Right lobe of liver (tissue), 6 donors: ENCODE results near the gene AAK1. TPM values are rescaled to one million over a fixed set of nuclear protein-coding genes. Genes with fewer than 3 reads are reported as not detected.
A peak's percentile ranks its signal among the peaks of the same experiment; 100 is the strongest.

ENCODE experiments used
- ATAC-seq, 4 donors: fragments of 200-7000 bp; cut with Tn5 transposase; one replicate each; pipeline ENCODE4 v1.9.1; 2020; ENCODE audit warnings: mild to moderate bottlenecking in 4 of 4, moderate library complexity in 4 of 4
- DNase-seq, 3 donors: peaks; one replicate each; pipeline ENCODE4 v3.0.0-alpha.2; 2020
- H3K27ac ChIP-seq, 3 donors: fragments of 200-600 bp; one replicate each; pipeline ENCODE4 v1.8.0; 2022
- H3K27me3 ChIP-seq, 2 donors: fragments of 200-600 bp; one replicate each; pipeline ENCODE4 v1.8.0; 2022
- H3K36me3 ChIP-seq, 4 donors: fragments of 200-600 bp; sonication (generic) in 1 of 4; one replicate each; pipeline versions ENCODE4 v1.5.1 to v1.8.0; 2017 to 2022; ENCODE audit warnings: control low read depth in 1 of 4
- H3K4me1 ChIP-seq, 4 donors: fragments of 200-600 bp; sonication (generic) in 1 of 4; one replicate each; pipeline versions ENCODE4 v1.5.1 to v1.8.0; 2017 to 2022; ENCODE audit warnings: control low read depth in 1 of 4
- H3K4me3 ChIP-seq, 3 donors: fragments of 200-600 bp; one replicate each; pipeline ENCODE4 v1.8.0; 2022
- H3K9me3 ChIP-seq, 4 donors: fragments of 200-600 bp; sonication (generic) in 1 of 4; one replicate each; pipeline versions ENCODE4 v1.5.1 to v1.8.0; 2017 to 2022; ENCODE audit warnings: control low read depth in 1 of 4
- CTCF ChIP-seq, 4 donors: fragments of 200-600 bp in 3 of 4; fragments of 450-650 bp in 1 of 4; IDR thresholded peaks; one replicate each; pipeline versions ENCODE4 v1.5.1 to v1.8.0; 2016 to 2022; ENCODE audit warnings: antibody characterized with exemption in 4 of 4, mild to moderate bottlenecking in 2 of 4
- POLR2A ChIP-seq: fragments of 450-650 bp; IDR thresholded peaks from one replicate; pipeline ENCODE4 v1.6.1; 2017; ENCODE audit warnings: antibody characterized with exemption, mild to moderate bottlenecking
- WGBS: methylation state at CpG from one replicate; pipeline ENCODE4 v1.1.6; 2018; ENCODE audit warnings: low coverage, low lambda C conversion rate; ENCODE audit not compliant: insufficient coverage; ENCODE audit errors: missing lambda C conversion rate; 5-methylcytosine and 5-hydroxymethylcytosine counted together
- intact Hi-C, 2 donors: fragments of 100-400 bp; cut with DNase I; formaldehyde crosslinking; loops; one replicate each; pipeline versions ENCODE4 v1.11.2 to v1.14.1; 2022
- total RNA-seq, 6 experiments: library from RNA; depleted of rRNA in 2 of 6; stranded (reverse); fragments of >200 nt in 2 of 6; fragmentation: NEBNext Ultra II Directional in 3 of 6; extraction: Animal tissue kit (Norgen Biotek cat#: 25700) in 3 of 6; gene quantifications; one replicate each; pipeline versions ENCODE4 v1.1.0 to v1.2.4, GENCODE V29; 2016 to 2023
- donor health status: DM: no; HTN: yes; CAD: no.
- donor health status: DM: no; HTN: no; CAD: no.
- donor health status: DM: no; HTN: no; CAD: no.
- donor health status: DM: no; HTN: yes; CAD: no.
- donor health status: DM: no; HTN: yes; CAD: no.

The AAK1 gene
- total RNA-seq, 6 experiments from 2014 or later, result 12.7 to 30.5 (median 20.5) TPM

DNA sequence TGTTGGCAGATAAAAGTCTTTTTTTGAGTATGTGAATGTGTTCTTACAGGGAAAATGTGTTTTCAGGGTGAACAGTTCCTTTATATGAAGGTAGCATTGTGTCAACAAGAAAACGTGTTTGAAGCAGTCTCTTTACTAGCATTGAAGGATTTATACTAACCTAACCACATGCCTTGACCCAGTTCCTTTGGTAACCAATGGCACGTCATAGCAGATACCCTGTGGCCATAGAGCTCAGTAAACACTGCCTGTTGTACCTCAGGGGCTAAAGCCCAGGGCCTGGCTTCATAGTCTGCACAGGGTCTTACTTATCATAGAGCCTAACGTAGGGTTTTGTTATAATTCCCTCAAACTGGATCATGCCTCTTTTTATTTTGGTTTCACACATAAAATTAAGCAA lies 174.2 kb downstream of the AAK1 start:
- H3K4me3 ChIP-seq, result no peak overlapping the region
- TF ChIP-seq POLR2A (no peak), CTCF (IDR thresholded peaks at IDR 0.05) (no peak)
- no peaks in the 10 kb centered on the region for H3K9me3 ChIP-seq
- no peaks in the 10 kb centered on the region for H3K27me3 ChIP-seq
- no peak for ATAC-seq
- intact Hi-C loops, result no loop called here
- no peaks in the 10 kb centered on the region for H3K4me1 ChIP-seq
- WGBS, result 90% methylated on average over 2 of the region's 3 CpGs
- DNase-seq, result no peak
- H3K36me3 ChIP-seq, result no peaks in the 10 kb centered on the region
- no peak overlapping the region for H3K27ac ChIP-seq

DNA sequence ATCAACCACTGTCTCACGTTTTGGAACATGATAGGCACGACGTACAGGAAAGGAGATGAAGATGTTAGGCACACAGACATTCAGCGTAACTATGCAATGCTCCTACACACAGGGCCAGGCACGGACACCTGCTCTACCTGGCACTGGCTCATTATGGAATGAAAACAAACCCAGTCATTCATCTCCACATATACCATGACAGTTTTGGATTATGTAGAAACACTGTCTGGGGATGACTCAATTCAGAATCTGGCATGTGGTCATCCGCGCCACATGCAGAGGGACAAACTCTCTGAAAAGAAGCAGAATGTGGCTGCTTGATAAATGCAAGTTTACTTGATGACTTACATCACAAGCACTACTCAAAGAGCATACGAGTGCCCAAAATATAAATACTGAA lies 176.8 kb downstream of the AAK1 start:
- DNase-seq, result no peak
- no peaks in the 10 kb centered on the region for H3K4me1 ChIP-seq
- intact Hi-C loops, result no loop called here
- 94% methylated on average over 6 of the region's 8 CpGs for WGBS
- no peak overlapping the region for H3K27ac ChIP-seq
- TF ChIP-seq CTCF (IDR thresholded peaks at IDR 0.05), result no peak
- TF ChIP-seq POLR2A, result no peak
- no peaks in the 10 kb centered on the region for H3K27me3 ChIP-seq
- no peak for ATAC-seq
- no peaks in the 10 kb centered on the region for H3K9me3 ChIP-seq
- no peak overlapping the region for H3K4me3 ChIP-seq
- no peaks in the 10 kb centered on the region for H3K36me3 ChIP-seq

DNA sequence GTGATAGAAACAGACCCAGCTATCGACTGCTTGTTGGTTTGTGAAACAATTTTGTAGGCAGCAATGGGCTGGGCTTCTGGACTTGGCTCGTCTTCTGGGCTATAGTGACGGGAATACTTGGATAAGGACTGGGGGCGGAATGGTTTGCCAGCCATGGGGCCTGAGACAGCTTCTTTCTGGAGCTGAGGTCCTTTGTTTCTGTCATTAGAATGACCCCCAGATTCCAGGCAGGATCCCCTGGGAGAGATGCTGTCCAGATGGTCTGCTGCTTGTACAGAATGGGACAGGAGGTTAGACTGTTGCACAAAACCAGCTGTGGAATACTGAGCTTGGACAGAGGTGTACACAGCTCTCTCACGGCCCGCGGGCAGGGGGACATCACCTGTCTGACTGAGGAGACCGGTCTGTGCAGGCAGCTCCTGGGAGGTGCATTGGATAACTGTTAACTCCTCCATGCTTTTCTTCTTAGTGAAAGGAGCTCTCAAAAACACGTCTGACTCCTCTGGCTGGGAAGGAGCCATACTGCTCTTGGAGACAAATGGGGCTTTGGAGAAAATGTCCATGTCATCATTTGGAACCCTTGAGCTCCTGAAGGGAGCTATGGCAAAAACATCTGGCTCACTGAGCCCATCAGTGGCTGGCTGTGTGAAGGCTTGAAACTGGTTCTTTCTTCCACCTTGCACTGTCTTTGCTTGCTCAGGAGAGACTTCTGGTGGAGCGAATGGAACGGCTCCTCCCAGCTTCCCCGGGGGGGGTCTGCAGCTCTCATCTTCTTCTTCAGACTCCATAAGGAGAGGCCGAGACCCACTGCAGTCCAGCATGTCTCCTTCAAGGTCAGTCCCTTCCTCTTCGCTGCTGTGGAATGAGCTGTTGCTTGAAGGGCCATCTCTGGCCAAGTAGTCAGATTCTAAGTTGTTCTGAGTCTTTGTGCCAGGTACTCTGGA lies 177.8 kb downstream of the AAK1 start:
- Histone ChIP-seq H3K27ac (no peak overlapping the region), H3K9me3 (no peaks in the 10 kb centered on the region), H3K4me3 (no peak overlapping the region), H3K4me1 (no peaks in the 10 kb centered on the region), H3K36me3 (no peaks in the 10 kb centered on the region), H3K27me3 (no peaks in the 10 kb centered on the region)
- ATAC-seq, result no peak
- WGBS, result 100% methylated on average over 1 of the region's 14 CpGs
- DNase-seq, result no peak
- TF ChIP-seq POLR2A, result no peak
- TF ChIP-seq CTCF (IDR thresholded peaks at IDR 0.05), result no peak
- intact Hi-C loops, result no loop called here

GRCh38 chr2:69464575-69464974 lies 179.0 kb downstream of the AAK1 start:
- H3K27me3 ChIP-seq, result no peaks in the 10 kb centered on the region
- intact Hi-C loops, result no loop called here
- TF ChIP-seq POLR2A, result no peak
- TF ChIP-seq CTCF (IDR thresholded peaks at IDR 0.05), result no peak
- no peaks in the 10 kb centered on the region for H3K36me3 ChIP-seq
- 92% methylated on average over 3 of the region's 3 CpGs for WGBS
- no peaks in the 10 kb centered on the region for H3K4me1 ChIP-seq
- H3K9me3 ChIP-seq, result no peaks in the 10 kb centered on the region
- H3K27ac ChIP-seq, result no peak overlapping the region
- H3K4me3 ChIP-seq, result no peak overlapping the region
- DNase-seq (no peak), ATAC-seq (peak in 2 of 4 donors; percentile 14 to 26)
